ENCODE measurements around the gene ECPAS. TPM values are rescaled to one million over a fixed set of nuclear protein-coding genes. Genes with fewer than 3 reads are reported as not detected.

Gene ECPAS
- total RNA-seq, 6 experiments from 2014 or later, result 36.8 to 52.8 (median 41.1) TPM

GRCh38 chr9:111381006-111381405, 103.2 kb downstream of the ECPAS start:
- WGBS (ENCODE audit: insufficient coverage, low coverage, low lambda C conversion rate, missing lambda C conversion rate), result 61% methylated on average over 1 of the region's 1 CpG
- Histone ChIP-seq H3K4me1 (no peaks in the 10 kb centered on the region), H3K9me3 (no peaks in the 10 kb centered on the region), H3K27ac (no peak overlapping the region), H3K4me3 (no peak overlapping the region), H3K36me3 (peaks cover 0 to 79% (median 17%) of the 10 kb centered on the region in 4 donors), H3K27me3 (no peaks in the 10 kb centered on the region)
- intact Hi-C loops (cut with DNase I), result no loop called here
- no peak for ATAC-seq
- no peak for TF ChIP-seq POLR2A (IDR thresholded peaks at IDR 0.05)
- TF ChIP-seq CTCF (IDR thresholded peaks at IDR 0.05), result no peak
- no peak for DNase-seq

- H3K9me3 ChIP-seq, result no peaks in the 10 kb centered on the region
- no peaks in the 10 kb centered on the region for H3K27me3 ChIP-seq
- no peaks in the 10 kb centered on the region for H3K4me1 ChIP-seq
- 96% methylated on average over 3 of the region's 3 CpGs for WGBS (ENCODE audit: insufficient coverage, low coverage, low lambda C conversion rate, missing lambda C conversion rate)
- DNase-seq (no peak), ATAC-seq (no peak)
- no peak overlapping the region for H3K4me3 ChIP-seq
- H3K36me3 ChIP-seq, result peaks cover 0 to 81% (median 24%) of the 10 kb centered on the region in 4 donors
- H3K27ac ChIP-seq, result no peak overlapping the region
- no peak for TF ChIP-seq CTCF (IDR thresholded peaks at IDR 0.05)
- TF ChIP-seq POLR2A (IDR thresholded peaks at IDR 0.05), result no peak
- intact Hi-C loops (cut with DNase I), result loop anchor here in 1 of 2 donors (10.0 kb wide), 1 partner anchor 49 kb away; no protein-coding TSS in a partner anchor
Measured at GRCh38 chr9:111375817-111376564, 108.2 kb downstream of the ECPAS start.

GRCh38 chr9:111375062-111375461, 109.1 kb downstream of the ECPAS start:
- H3K4me1 ChIP-seq, result no peaks in the 10 kb centered on the region
- no peaks in the 10 kb centered on the region for H3K9me3 ChIP-seq
- no peak overlapping the region for H3K27ac ChIP-seq
- no peaks in the 10 kb centered on the region for H3K27me3 ChIP-seq
- DNase-seq, result no peak
- intact Hi-C loops (cut with DNase I), result loop anchor here in 1 of 2 donors (10.0 kb wide), 1 partner anchor 50 kb away; no protein-coding TSS in a partner anchor
- WGBS (ENCODE audit: insufficient coverage, low coverage, low lambda C conversion rate, missing lambda C conversion rate), result 90% methylated on average over 2 of the region's 2 CpGs
- TF ChIP-seq POLR2A (IDR thresholded peaks at IDR 0.05) (no peak), CTCF (IDR thresholded peaks at IDR 0.05) (no peak)
- H3K4me3 ChIP-seq, result no peak overlapping the region
- H3K36me3 ChIP-seq, result peaks cover 0 to 90% (median 26%) of the 10 kb centered on the region in 4 donors
- no peak for ATAC-seq

- TF ChIP-seq CTCF (IDR thresholded peaks at IDR 0.05), result no peak
- no peak for TF ChIP-seq POLR2A (IDR thresholded peaks at IDR 0.05)
- H3K27me3 ChIP-seq, result no peaks in the 10 kb centered on the region
Measured at GRCh38 chr9:111372297-111372696, 111.9 kb downstream of the ECPAS start.

More at GRCh38 chr9:111372297-111372696, 111.9 kb downstream of the ECPAS start:
- Histone ChIP-seq H3K4me1 (no peaks in the 10 kb centered on the region), H3K36me3 (peaks cover 0 to 94% (median 38%) of the 10 kb centered on the region in 4 donors), H3K9me3 (no peaks in the 10 kb centered on the region), H3K27ac (no peak overlapping the region), H3K4me3 (no peak overlapping the region)
- no peak for DNase-seq
- no peak for ATAC-seq
- 96% methylated on average over 6 of the region's 6 CpGs for WGBS (ENCODE audit: insufficient coverage, low coverage, low lambda C conversion rate, missing lambda C conversion rate)
- intact Hi-C loops (cut with DNase I), result loop anchor here in 1 of 2 donors (10.0 kb wide), 1 partner anchor 53 kb away; no protein-coding TSS in a partner anchor
